ENCODE results near the gene HDGF. TPM values are rescaled to one million over a fixed set of nuclear protein-coding genes. Genes with fewer than 3 reads are reported as not detected.

Gene HDGF
- total RNA-seq, 4 donors from 2014 or later = 124 to 239 (median 167) TPM

GRCh38 chr1:156756355-156756754 is 4.9 kb upstream of the HDGF start:
- no peaks in the 10 kb centered on the region for H3K27me3 ChIP-seq
- H3K36me3 ChIP-seq = no peaks in the 10 kb centered on the region
- intact Hi-C loops (cut with DNase I) = no loop called here
- no peak overlapping the region for H3K4me3 ChIP-seq
- H3K9me3 ChIP-seq = no peaks in the 10 kb centered on the region
- TF ChIP-seq POLR2AphosphoS5 (IDR thresholded peaks at IDR 0.05) = no peak
- TF ChIP-seq POLR2A (IDR thresholded peaks at IDR 0.05; ENCODE audit: low read depth) = no peak
- TF ChIP-seq CTCF (IDR thresholded peaks at IDR 0.05) = no peak
- no peak for TF ChIP-seq EP300 (IDR thresholded peaks at IDR 0.05)
- 95% methylated on average over 1 of the region's 1 CpG for WGBS
- H3K27ac ChIP-seq (replicated peaks in 1 of 4) = no peak overlapping the region
- no peak for DNase-seq (ENCODE audit: extremely low spot score)
- peaks cover 10 to 16% (median 14%) of the 10 kb centered on the region in 4 donors for H3K4me1 ChIP-seq

GRCh38 chr1:156755527-156755950 is 4.1 kb upstream of the HDGF start:
- Histone ChIP-seq H3K4me3 (no peak overlapping the region), H3K27ac (replicated peaks in 1 of 4) (no peak overlapping the region), H3K36me3 (no peaks in the 10 kb centered on the region), H3K9me3 (no peaks in the 10 kb centered on the region), H3K27me3 (no peaks in the 10 kb centered on the region), H3K4me1 (peaks cover 10 to 16% (median 14%) of the 10 kb centered on the region in 4 donors)
- DNase-seq (ENCODE audit: extremely low spot score) = no peak
- TF ChIP-seq POLR2AphosphoS5 (IDR thresholded peaks at IDR 0.05) (no peak), POLR2A (IDR thresholded peaks at IDR 0.05; ENCODE audit: low read depth) (no peak)
- intact Hi-C loops (cut with DNase I) = no loop called here
- WGBS = 71% methylated on average over 5 of the region's 5 CpGs

GRCh38 chr1:156754219-156754618 is 2.7 kb upstream of the HDGF start:
- no peak overlapping the region for H3K4me3 ChIP-seq
- intact Hi-C loops (cut with DNase I) = no loop called here
- 91% methylated on average over 8 of the region's 8 CpGs for WGBS
- no peaks in the 10 kb centered on the region for H3K9me3 ChIP-seq
- no peak for DNase-seq (ENCODE audit: extremely low spot score)
- no peak overlapping the region for H3K27ac ChIP-seq (replicated peaks in 1 of 4)
- no peaks in the 10 kb centered on the region for H3K36me3 ChIP-seq
- H3K4me1 ChIP-seq = peaks cover 20 to 28% (median 27%) of the 10 kb centered on the region in 4 donors
- no peaks in the 10 kb centered on the region for H3K27me3 ChIP-seq
- no peak for TF ChIP-seq CTCF (IDR thresholded peaks at IDR 0.05)
- TF ChIP-seq POLR2AphosphoS5 (IDR thresholded peaks at IDR 0.05) = no peak
- no peak for TF ChIP-seq EP300 (IDR thresholded peaks at IDR 0.05)
- no peak for TF ChIP-seq POLR2A (IDR thresholded peaks at IDR 0.05; ENCODE audit: low read depth)

- Histone ChIP-seq H3K36me3 (no peaks in the 10 kb centered on the region), H3K9me3 (no peaks in the 10 kb centered on the region), H3K27me3 (no peaks in the 10 kb centered on the region), H3K27ac (replicated peaks in 1 of 4) (peak overlapping the region; percentile 93 to 99 (median 98)), H3K4me1 (peaks cover 32 to 41% (median 40%) of the 10 kb centered on the region in 4 donors), H3K4me3 (peak overlapping the region; percentile 87 to 100 (median 93))
- intact Hi-C loops (cut with DNase I) = no loop called here
- no peak for TF ChIP-seq CTCF (IDR thresholded peaks at IDR 0.05)
- no peak for TF ChIP-seq POLR2A (IDR thresholded peaks at IDR 0.05; ENCODE audit: low read depth)
- TF ChIP-seq EP300 (IDR thresholded peaks at IDR 0.05) = no peak
- TF ChIP-seq POLR2AphosphoS5 (IDR thresholded peaks at IDR 0.05) = no peak
- WGBS = 43% methylated on average over 1 of the region's 1 CpG
- DNase-seq (ENCODE audit: extremely low spot score) = no peak
These were observed 1.5 kb upstream of the HDGF start for GRCh38 chr1:156752843-156753482.

- no peaks in the 10 kb centered on the region for H3K36me3 ChIP-seq
- no peaks in the 10 kb centered on the region for H3K27me3 ChIP-seq
- no peaks in the 10 kb centered on the region for H3K9me3 ChIP-seq
- TF ChIP-seq POLR2AphosphoS5 (IDR thresholded peaks at IDR 0.05) = peak; percentile 84 to 95
- peak in 1 of 3 experiments; percentile 36 for TF ChIP-seq CTCF (IDR thresholded peaks at IDR 0.05)
- peak; percentile 34 for TF ChIP-seq POLR2A (IDR thresholded peaks at IDR 0.05; ENCODE audit: low read depth)
- TF ChIP-seq EP300 (IDR thresholded peaks at IDR 0.05) = no peak
- peaks cover 39 to 49% (median 48%) of the 10 kb centered on the region in 4 donors for H3K4me1 ChIP-seq
- H3K27ac ChIP-seq (replicated peaks in 1 of 4) = peak overlapping the region; percentile 93 to 99 (median 98)
- intact Hi-C loops (cut with DNase I) = no loop called here
- peak; percentile 99 for DNase-seq (ENCODE audit: extremely low spot score)
- WGBS = under 1% methylated on average over 25 of the region's 68 CpGs
- H3K4me3 ChIP-seq = peak overlapping the region; percentile 87 to 100 (median 93)
These were observed 444 bp upstream of the HDGF start for GRCh38 chr1:156751757-156752481.
